GM12891 (cell line): Measurements from ENCODE around the gene BRK1.

Experiments used
- PAX5 ChIP-seq: IDR thresholded peaks from 2 replicates; pipeline ENCODE4 v1.6.1; 2011; ENCODE audit warnings: low read length, moderate library complexity, mild to moderate bottlenecking; ENCODE audit not compliant: insufficient read depth, severe bottlenecking
- POLR2A ChIP-seq: IDR thresholded peaks from 2 replicates; pipeline ENCODE4 v1.6.1; 2011; ENCODE audit warnings: low read depth, low read length, control low read depth
- POLR2AphosphoS5 ChIP-seq: IDR thresholded peaks from 2 replicates; pipeline ENCODE4 v1.6.1; 2011; ENCODE audit warnings: low read depth, low read length, control low read depth
- SPI1 ChIP-seq: IDR thresholded peaks from 2 replicates; pipeline ENCODE4 v1.6.1; 2011; ENCODE audit warnings: low read depth, low read length, control low read depth
- TAF1 ChIP-seq: IDR thresholded peaks from 2 replicates; pipeline ENCODE4 v1.6.1; 2011; ENCODE audit warnings: low read depth, low read length, control low read depth

DNA sequence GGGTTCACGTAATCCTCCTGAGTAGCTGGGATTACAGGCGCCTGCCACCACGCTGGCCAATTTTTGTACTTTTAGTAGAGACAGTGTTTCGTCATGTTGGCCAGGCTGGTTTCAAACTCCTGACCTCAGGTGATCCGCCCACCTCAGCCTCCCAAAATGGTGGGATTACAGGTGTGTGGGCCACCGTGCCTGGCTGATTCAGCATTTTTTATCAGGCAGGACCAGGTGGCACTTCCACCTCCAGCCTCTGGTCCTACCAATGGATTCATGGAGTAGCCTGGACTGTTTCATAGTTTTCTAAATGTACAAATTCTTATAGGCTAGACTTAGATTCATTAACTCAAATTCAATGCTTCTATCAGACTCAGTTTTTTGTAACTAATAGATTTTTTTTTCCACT is 35.5 kb downstream of the BRK1 start:
- TF ChIP-seq POLR2A (no peak), POLR2AphosphoS5 (no peak), TAF1 (no peak), SPI1 (no peak), PAX5 (no peak)
